GOT3 (cell line): ENCODE results near the gene TRIO.

Experiments used
- DNase-seq: peaks from one replicate; lab custom pipeline; 2025; ENCODE audit warnings: mixed read lengths; lab: John Stamatoyannopoulos, UW

TRIO gene

DNA sequence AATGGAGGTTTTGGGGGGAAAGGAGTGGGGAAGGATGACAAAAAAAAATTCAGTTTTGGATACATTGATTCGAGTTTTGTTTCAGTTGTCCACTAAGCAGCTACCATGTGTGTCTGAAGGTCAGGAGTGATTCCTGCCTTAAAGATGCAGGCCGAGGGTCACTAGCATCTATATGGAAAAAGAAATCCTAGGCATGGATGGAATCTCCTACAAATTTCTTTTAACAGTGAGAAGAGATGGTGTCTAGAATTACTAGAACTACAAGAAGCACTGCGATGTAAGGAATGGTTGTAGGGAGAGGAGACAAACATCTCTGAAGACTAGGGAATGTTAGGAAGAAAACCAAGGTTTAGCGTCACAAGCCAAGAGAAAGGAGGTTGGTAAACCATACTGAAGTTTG lies 19.6 kb upstream of the TRIO start:
- no peak for DNase-seq

DNA sequence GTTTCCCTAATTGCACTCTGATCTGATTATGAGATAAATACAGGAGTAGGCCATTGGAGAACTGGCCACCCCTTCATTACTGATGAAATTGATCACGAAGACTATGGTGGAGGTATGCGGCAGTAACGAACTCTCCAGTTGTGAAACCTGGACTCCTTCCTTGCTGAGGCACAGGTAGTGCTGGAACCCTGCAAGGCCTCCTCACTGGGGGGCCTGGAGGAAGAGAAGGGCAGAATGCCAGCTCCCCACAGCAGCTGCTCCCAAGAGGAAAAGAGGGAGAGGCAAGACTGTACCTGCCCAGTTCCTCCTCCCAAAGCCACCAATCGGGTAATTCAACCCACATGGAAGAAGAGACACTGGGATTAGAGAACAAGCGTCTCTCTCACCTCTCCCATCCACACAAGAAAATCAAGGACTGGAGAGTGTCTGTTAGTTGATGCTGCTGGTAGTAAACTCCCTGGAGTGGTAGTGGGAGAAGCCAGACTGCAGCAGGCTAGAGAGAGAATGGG lies 19.1 kb upstream of the TRIO start:
- DNase-seq = no peak

GRCh38 chr5:14125262-14125661 lies 17.9 kb upstream of the TRIO start:
- no peak for DNase-seq

DNA sequence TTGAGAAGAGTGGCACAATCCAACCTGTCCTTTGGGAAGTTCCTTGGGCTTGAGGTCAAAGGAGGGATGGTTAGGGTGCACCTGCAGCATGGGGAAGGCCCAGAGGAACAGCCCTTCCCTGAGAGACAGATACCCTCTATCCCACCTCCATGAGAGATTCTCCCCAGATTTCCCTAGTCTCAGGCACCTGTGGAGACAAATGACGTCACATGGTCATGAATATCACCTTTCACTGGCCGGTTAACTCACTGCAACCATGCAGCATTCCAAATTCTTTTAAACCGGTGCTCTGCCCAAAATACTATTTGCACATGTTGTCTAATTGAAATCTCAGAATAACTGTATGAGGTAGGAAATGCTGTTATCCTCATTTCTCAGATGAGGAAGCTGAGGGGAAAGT lies 15.6 kb upstream of the TRIO start:
- no peak for DNase-seq

DNA sequence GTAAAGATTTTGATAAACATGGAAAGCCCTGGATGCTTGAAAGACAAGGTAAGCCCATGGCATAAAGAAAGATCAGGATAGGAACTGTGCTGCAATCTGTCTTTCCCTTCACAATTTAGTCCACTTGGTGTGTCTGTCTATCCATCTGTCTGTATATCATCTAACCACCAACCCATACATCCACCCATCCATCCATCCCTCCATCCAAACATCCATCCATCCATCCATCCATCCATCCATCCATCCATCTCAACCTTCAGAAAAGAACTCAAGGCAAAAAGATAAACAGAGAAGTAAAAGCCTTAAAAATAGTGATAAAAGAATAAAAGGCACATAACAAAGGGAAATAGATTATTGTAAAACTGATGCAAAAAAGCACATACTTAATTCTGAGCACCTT lies 15.1 kb upstream of the TRIO start:
- DNase-seq = no peak

DNA sequence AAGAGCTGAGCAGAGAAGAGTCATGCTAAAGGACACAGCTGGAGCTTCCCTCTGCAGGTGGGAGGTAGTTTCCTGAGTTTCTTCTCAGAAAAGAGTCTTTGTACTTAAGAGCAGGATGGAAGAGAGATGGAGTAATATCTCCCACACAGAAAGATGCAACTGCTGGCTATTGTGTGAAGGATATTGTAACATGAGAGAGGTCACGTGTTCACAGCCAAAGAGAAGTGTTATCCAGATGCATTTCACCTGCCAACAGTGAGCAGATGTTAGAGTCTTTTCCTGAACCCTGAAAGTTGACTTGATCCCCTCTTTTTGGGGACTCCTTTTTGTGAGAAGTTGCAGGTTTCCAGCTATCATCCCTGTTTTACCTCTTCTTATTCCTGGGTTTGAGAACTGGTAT lies 14.0 kb upstream of the TRIO start:
- no peak for DNase-seq

DNA sequence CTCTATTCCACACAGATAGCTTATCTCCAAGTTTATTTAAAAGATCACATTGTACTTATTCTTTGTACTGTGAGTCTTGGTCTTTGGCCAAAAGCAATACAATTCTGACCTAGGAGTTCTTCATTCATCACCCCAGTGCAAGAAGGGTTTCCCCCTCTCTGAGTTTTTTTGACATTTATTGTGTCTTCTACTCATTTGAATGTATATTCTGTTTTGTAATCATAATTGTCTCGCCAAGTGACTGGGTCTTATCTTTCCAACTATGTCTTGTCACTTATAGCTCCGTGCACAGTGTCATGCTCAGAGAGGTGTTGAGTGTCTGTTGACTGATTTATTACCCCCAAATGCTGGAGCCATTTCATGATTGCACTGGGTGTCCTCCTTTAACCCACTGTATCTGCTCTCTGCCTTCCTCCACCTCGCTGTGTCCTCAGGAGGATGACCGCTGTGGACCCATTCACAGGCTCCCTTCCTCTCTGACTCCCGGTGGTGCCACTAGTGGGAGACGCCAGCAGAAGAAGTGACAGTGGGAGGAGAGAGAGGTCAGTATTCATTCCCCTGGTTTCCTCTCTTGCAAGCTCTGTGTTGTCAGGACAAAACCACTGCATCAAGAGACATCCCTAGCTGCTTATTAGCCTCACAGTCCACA lies 11.2 kb upstream of the TRIO start:
- DNase-seq = no peak

GRCh38 chr5:14133394-14133793 lies 9.7 kb upstream of the TRIO start:
- no peak for DNase-seq

GRCh38 chr5:14134083-14134482 lies 9.1 kb upstream of the TRIO start:
- DNase-seq = no peak

GRCh38 chr5:14134771-14135170 lies 8.4 kb upstream of the TRIO start:
- no peak for DNase-seq

DNA sequence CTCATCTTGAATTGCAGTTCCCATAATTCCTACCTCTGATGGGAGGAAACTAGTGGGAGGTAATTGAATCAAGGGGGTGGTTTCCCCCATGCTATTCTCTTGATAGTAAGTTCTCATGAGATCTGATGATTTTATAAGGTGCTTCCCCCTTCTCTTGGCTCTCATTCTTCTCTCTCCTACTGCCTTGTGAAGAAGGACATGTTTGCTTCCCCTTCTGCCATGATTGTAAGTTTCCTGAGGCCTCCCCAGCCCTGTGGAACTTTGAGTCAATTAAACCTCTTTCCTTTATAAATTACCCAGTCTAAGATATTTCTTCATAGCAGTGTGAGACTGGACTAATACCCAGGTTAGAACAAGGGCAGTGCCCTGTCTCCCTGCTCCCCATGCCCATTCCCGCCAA lies 7.5 kb upstream of the TRIO start:
- no peak for DNase-seq

GRCh38 chr5:14136228-14136627 lies 6.9 kb upstream of the TRIO start:
- DNase-seq = no peak

DNA sequence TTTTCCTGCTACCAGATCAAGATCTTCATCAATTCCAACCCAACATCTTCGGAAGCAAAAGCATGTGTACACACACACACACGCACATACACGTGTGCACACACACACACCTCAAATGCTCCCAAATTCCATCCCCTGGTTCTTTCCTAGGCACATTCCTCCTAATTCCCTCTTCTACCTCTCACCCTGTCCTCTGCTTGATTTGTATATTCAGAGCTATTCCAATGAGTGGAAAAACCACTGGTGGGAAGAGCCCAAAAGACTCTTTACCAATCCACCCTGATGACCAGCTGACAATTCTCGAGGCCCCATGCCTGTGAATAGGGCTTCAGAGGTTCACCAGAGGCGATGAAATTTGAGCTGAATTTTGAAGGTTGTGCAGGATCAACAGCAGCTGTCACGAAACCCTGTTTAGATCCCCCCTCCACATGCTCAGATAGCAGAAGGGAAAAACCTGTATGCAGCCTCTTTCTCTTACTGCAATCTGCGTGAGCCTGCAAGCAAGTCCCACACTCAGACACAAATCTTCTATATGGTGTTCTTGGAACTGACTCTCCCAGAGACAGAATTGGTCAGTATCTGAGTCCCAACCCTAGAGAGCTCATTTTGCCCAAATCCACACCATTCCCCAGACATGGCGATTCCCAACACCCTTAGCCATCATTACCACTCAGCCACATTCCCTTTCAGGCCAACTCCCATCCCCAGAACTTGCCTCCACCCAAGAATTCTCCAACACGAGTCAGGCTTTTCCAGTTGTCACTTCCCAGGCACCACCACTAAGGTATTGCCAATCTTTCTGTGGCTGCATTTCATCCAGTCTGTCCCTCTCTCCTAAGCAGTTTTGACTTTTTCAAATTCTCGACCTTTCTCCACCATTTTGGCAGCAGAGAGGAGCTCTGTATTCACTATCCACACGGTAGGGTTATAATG lies 4.3 kb upstream of the TRIO start:
- no peak for DNase-seq

DNA sequence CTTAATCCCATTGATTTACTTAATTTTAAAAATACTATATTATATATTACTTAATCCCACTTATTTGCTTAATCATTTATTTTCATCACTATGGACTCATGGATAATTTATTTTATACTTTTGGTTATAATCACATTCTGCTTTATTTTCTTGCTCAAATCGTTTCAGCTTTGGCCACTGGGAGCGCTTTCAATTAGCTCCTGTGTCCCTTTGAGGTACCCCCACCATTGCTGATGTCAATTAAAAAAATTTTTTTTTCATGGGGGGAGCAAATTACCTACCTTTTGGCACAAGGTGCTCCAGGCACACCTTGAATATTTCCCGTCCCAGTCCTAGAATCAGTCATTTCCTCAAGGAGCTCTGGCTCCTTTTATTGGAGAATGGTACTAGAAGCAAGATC lies 1.4 kb upstream of the TRIO start:
- no peak for DNase-seq

DNA sequence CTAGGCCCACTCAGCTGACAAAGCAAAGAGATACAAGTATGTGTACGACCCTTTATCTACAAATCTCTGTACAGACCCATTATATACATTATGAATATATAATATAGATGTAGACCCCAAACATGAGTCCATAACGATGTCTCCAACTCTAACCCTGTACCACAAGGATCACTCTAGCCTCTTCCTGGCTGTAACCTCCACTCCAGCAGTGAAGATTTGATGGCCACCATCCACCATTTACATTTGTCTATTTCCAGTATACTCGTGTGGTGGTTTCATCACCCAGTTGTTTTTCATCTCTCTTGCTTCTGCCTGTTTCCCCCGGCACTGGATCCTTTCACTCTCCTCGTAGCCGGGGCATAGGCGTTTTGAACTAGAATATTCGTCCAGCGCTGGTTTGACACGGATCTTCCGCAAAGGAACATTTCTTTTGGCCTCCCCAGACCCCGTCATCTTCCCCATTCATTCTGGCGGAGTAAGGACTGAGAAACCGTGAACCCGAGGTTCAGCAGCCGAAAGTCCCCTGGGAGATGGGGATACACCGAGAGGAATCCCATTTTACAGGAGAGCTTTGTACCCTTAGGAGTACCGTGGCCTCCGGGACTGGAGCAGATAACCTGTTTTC lies 828 bp upstream of the TRIO start:
- DNase-seq = no peak

GRCh38 chr5:14143546-14143840 lies 351 bp downstream of the TRIO start:
- DNase-seq = no peak

- no peak for DNase-seq
These were observed 871 bp downstream of the TRIO start for GRCh38 chr5:14143841-14144585.

DNA sequence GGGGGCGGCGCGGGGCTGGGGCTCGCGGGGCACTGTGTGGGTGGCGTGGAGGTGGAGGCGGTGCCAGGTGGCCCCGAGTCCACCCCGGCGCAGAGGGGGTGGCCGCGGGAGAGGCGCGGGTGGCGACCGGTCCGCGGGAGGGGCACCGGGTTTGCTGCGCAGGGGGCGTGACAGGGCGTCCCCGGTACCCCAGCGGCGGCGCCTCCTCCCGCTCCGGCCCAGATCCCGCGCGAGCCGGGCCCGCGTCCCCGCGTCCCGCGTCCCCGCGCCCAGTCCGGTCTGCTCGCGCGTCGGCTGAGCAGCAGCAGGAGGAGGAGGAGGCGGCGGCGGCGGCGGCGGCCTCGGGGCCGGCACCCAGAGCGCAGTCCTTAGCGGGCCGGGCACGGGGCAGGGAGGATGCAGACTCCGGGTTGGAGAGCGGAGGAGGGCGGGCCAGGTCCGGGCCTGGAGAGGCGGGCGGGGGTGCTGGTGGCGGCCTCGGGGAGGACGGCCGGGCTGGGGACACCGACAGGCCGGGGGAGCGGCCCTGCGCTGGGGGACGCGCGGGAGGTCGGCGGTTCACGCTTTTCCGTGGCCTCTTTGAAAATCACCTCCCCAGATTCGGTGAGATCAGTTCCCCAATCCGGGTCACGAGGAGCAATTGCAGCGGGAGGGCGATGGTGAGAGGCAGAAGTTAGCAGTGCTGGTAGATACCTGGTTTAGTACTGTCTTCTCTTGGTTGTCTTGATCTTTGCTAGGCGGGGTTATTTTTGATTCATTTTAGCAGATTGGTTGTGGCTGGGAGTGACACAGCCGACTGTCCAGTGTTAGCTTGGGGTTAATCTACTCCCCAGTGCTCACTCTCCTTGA lies 1.7 kb downstream of the TRIO start:
- no peak for DNase-seq

DNA sequence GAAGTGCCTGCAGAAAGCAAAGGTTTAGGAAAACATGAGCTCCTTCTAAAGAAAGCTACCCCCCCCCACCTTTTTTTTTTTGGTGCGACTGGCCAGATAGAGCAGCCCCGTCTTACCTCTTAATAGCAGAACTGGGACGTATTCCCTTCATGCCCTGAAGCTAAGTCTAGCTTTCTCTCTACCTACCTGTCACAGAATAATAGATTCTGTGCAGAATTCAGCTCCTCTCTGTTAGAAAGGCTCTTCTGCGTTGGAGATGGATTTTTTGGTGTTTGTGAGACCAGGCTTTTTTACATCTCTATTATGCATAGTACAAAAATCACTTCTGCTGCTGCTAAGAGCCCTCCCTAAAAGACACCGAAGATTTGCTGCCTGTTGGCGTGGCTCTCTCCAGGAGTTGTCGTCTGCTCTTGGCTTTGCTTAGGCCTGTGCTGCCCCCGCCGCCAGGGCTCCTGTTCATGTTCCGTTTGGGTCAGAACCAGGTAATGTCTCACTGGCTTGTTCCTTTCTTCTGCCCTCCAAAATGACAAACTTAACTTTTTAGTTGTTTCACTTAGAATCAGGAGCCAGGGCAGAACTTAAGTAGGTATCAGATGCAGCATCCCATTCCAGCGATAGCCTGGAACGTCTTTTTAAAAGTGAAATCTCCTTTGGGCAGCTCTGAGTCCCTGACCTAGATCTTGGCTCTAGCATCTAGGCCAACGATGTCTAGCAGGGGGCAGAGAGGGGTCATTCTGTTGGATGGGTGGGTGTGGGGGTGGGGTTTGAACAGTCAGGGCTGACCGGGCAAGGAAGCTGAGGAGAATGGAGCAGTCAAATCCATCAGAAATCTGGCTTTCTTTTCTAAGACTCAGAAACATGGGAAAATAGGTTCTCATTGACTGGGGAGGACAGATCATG lies 2.5 kb downstream of the TRIO start:
- no peak for DNase-seq

GRCh38 chr5:14146725-14147124 lies 3.6 kb downstream of the TRIO start:
- no peak for DNase-seq
